ENCODE data around the gene MELK. TPM values are rescaled to one million over a fixed set of nuclear protein-coding genes. Genes with fewer than 3 reads are reported as not detected.
"Not testable (repeated sequence)": the region's sequence is repeated elsewhere in the genome, so short reads cannot be mapped to it uniquely, and the experiment has no call there.

The MELK gene
- total and polyA plus RNA-seq, 8 donors: 1.7 to 15.2 (median 3.8) TPM; not detected in 2

DNA sequence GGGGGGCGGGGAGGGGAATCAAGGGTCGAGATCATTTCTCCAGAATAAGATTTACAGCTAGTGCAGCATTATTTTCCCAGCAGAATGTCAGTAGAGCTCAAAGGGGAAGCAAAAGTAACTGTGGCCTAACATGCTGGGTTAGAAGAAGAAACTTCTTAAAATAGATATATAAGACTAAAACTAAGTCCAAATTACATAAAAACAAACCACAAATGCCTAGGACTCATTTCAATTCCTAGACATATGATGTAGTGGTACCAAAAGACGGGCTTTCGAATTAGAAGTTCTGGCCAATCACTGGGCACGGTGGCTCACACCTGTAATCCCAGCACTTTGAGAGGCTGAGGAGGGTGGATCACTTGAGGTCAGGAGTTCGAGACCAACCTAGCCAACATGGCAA is 20.8 kb upstream of the MELK start:
- Histone ChIP-seq H3K4me3 (no peak overlapping the region), H3K4me1 (peaks cover 0 to 3% (median 0%) of the 10 kb centered on the region in 4 donors), H3K27me3 (no peaks in the 10 kb centered on the region), H3K9me3 (no peaks in the 10 kb centered on the region), H3K27ac (no peak overlapping the region), H3K36me3 (no peaks in the 10 kb centered on the region)
- 80 to 94% (median 88%) methylated on average over 6 of the region's 6 CpGs for WGBS, 5 donors
- TF ChIP-seq POLR2A (IDR thresholded peaks at IDR 0.05) (no peak), EP300 (IDR thresholded peaks at IDR 0.05) (no peak)
- TF ChIP-seq, protein P1, sequence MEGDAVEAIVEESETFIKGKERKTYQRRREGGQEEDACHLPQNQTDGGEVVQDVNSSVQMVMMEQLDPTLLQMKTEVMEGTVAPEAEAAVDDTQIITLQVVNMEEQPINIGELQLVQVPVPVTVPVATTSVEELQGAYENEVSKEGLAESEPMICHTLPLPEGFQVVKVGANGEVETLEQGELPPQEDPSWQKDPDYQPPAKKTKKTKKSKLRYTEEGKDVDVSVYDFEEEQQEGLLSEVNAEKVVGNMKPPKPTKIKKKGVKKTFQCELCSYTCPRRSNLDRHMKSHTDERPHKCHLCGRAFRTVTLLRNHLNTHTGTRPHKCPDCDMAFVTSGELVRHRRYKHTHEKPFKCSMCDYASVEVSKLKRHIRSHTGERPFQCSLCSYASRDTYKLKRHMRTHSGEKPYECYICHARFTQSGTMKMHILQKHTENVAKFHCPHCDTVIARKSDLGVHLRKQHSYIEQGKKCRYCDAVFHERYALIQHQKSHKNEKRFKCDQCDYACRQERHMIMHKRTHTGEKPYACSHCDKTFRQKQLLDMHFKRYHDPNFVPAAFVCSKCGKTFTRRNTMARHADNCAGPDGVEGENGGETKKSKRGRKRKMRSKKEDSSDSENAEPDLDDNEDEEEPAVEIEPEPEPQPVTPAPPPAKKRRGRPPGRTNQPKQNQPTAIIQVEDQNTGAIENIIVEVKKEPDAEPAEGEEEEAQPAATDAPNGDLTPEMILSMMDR (IDR thresholded peaks at IDR 0.05): no peak
- intact Hi-C loops (cut with DNase I; ENCODE audit: low total_unique reads): no loop called here
- no peak for DNase-seq

DNA sequence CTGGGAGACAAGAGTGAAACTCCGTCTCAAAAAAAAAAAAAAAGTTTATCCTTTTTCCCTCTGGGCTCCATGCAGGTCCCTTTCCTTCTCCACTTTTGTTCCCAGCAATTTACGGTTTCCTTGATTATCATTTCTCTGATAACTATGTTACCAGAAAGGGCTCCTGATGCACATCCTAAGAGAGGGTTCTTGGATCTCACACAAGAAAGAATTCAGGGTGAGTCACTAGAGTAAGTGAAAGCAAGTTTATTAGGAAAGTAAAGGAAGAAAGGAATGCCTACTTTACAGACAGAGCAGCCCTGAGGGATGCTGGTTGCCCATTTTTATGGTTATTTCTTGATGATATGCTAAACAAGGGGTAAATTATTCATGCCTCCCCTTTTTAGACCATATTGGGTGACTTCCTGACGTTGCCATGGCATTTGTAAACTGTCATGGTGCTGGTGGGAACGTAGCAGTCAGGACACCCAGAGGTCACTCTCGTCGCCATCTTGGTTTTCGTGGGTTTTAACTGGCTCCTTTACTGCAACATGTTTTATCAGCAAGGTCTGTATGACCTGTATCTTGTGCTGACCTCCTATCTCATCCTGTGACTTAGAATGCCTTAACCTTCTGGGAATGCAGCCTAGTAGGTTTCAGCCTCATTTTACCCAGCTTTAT is 13.5 kb upstream of the MELK start:
- intact Hi-C loops (cut with DNase I; ENCODE audit: low total_unique reads): loop anchor here (5.0 kb wide), 1 partner anchor 152 kb away; no protein-coding TSS in a partner anchor

DNA sequence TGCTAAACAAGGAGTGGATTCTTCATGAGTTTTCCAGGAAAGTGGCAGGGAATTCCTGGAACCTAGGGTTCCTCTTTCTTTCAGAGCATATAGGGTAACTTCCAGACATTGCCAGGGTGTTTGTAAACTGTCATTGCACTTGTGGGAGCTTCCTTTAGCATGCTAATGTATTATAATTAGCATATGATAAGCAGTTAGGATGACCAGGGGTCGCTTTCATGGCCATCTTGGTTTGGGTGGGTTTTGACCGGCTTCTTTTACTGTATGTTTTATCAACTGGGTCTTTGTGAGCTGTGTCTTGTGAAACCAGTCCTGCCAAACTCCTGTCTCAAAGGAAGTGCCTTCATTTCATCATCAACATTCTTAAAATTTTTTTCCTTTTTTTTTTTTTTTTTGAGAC is 11.9 kb upstream of the MELK start:
- intact Hi-C loops (cut with DNase I; ENCODE audit: low total_unique reads): no loop called here
- TF ChIP-seq POLR2A (IDR thresholded peaks at IDR 0.05): no peak
- TF ChIP-seq, protein P1 (IDR thresholded peaks at IDR 0.05): no peak
- TF ChIP-seq EP300 (IDR thresholded peaks at IDR 0.05): no peak
- TF ChIP-seq POLR2AphosphoS5 (IDR thresholded peaks at IDR 0.05): no peak
- peaks cover 0 to 2% (median 0%) of the 10 kb centered on the region in 4 donors for H3K4me1 ChIP-seq
- H3K27me3 ChIP-seq: no peaks in the 10 kb centered on the region
- no peaks in the 10 kb centered on the region for H3K9me3 ChIP-seq
- no peak for DNase-seq
- 56 to 78% (median 63%) methylated on average over 2 of the region's 2 CpGs for WGBS, 5 donors
- H3K27ac ChIP-seq: no peak overlapping the region
- H3K4me3 ChIP-seq: no peak overlapping the region
- no peaks in the 10 kb centered on the region for H3K36me3 ChIP-seq

More for the DNA sequence above, 13.5 kb upstream of the MELK start:
- peaks cover 0 to 3% (median 0%) of the 10 kb centered on the region in 4 donors for H3K4me1 ChIP-seq
- H3K4me3 ChIP-seq: no peak overlapping the region
- H3K27me3 ChIP-seq: no peaks in the 10 kb centered on the region
- DNase-seq: no peak
- H3K9me3 ChIP-seq: no peaks in the 10 kb centered on the region
- WGBS, 5 donors: 70 to 79% (median 73%) methylated on average over 7 of the region's 7 CpGs
- no peak overlapping the region for H3K27ac ChIP-seq
- no peaks in the 10 kb centered on the region for H3K36me3 ChIP-seq
- TF ChIP-seq POLR2AphosphoS5 (IDR thresholded peaks at IDR 0.05) (no peak), POLR2A (IDR thresholded peaks at IDR 0.05) (no peak), EP300 (IDR thresholded peaks at IDR 0.05) (no peak)
- TF ChIP-seq, protein P1 (IDR thresholded peaks at IDR 0.05): no peak

DNA sequence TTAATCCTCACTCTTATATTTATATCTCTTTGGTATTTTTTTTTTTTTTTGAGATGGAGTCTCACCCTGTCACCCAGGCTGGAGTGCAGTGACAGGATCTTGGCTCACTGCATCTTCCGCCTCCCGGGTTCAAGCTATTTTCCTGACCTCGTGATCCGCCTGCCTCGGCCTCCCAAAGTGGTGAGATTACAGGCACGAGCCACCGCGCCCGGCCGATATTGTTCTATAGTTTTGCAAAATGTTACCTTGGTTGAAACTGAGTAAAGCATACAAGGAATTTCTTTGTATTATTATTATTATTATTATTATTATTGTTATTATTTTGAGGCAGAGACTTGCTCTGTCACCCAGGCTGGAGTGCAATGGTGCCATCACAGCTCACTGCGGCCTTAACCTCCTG is 9.9 kb upstream of the MELK start:
- DNase-seq; H3K4me3 ChIP-seq; intact Hi-C loops (cut with DNase I; ENCODE audit: low total_unique reads); H3K27me3 ChIP-seq; H3K9me3 ChIP-seq; H3K36me3 ChIP-seq; H3K4me1 ChIP-seq; H3K27ac ChIP-seq: not testable (repeated sequence)
- 87 to 95% (median 91%) methylated on average over 11 of the region's 11 CpGs for WGBS, 5 donors

DNA sequence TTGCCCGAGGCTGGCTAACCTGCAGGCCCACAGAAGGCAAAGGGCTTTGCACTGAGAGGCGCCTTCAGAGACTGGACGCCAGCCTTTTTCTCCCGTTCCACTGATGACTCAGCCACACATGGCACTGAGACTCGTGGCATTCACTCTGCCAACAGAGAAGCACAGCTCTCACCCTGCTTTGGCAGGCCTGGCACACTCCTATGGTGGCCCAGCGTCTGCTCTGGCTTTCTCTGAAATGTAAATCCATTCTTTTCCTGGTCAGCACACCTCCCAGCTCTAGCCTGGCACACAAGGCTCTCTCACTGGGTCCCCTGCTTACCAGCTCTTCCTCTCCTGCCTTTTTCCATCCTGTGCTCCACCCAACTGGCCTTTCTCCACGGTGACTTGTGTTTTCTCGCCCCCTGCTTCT is 5.9 kb upstream of the MELK start:
- Histone ChIP-seq H3K36me3 (no peaks in the 10 kb centered on the region), H3K27me3 (no peaks in the 10 kb centered on the region), H3K4me1 (no peaks in the 10 kb centered on the region), H3K9me3 (no peaks in the 10 kb centered on the region), H3K4me3 (no peak overlapping the region), H3K27ac (peak overlapping the region in 3 of 5 donors; percentile 23 to 64 (median 25))
- peak in 1 of 2 donors; percentile 55 for DNase-seq
- 46 to 57% (median 48%) methylated on average over 8 of the region's 8 CpGs for WGBS, 5 donors
- no peak for TF ChIP-seq EP300 (IDR thresholded peaks at IDR 0.05)
- TF ChIP-seq, protein P1 (IDR thresholded peaks at IDR 0.05): no peak
- TF ChIP-seq POLR2AphosphoS5 (IDR thresholded peaks at IDR 0.05): no peak
- TF ChIP-seq POLR2A (IDR thresholded peaks at IDR 0.05): no peak
- intact Hi-C loops (cut with DNase I; ENCODE audit: low total_unique reads): no loop called here

DNA sequence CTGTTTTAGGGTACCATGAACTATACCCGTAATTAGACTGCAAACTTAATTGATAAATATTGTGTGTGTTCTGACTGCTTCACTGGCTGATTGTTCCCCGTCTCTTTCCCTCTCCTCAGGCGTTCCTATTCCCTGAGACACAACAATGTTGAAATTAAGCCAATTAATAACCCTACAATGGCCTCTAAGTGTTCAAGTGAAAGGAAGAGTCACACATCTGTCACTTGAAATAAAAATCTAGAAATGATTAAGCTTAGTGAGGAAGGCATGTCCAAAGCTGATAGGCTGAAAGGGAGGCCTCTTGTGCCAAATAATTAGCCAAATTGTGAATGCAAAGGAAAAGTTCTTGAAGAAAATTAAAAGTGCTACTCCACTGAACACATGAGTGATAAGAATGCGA is 4.0 kb upstream of the MELK start:
- H3K4me3 ChIP-seq; H3K27ac ChIP-seq; DNase-seq; H3K36me3 ChIP-seq; H3K27me3 ChIP-seq; H3K9me3 ChIP-seq; intact Hi-C loops (cut with DNase I; ENCODE audit: low total_unique reads): not testable (repeated sequence)
- H3K4me1 ChIP-seq: peaks cover 7 to 13% (median 10%) of the 10 kb centered on the region in 4 donors
- 83 to 88% (median 84%) methylated on average over 4 of the region's 4 CpGs for WGBS, 5 donors
